Measurements from ENCODE around the gene ANO8. TPM values are rescaled to one million over a fixed set of nuclear protein-coding genes. Genes with fewer than 3 reads are reported as not detected.
"Not testable (repeated sequence)": the region's sequence is repeated elsewhere in the genome, so short reads cannot be mapped to it uniquely, and the experiment has no call there.

Gene ANO8
- total RNA-seq, 1 donor from 2014 or later: 6.8 TPM

- no peak for TF ChIP-seq CTCF (IDR thresholded peaks at IDR 0.05; ENCODE audit: borderline replicate concordance)
- Histone ChIP-seq H3K9me3 (replicated peaks) (no peaks in the 10 kb centered on the region), H3K4me3 (no peak overlapping the region), H3K27me3 (ENCODE audit: low read depth) (peaks cover 31% of the 10 kb centered on the region), H3K4me1 (peaks cover 18% of the 10 kb centered on the region), H3K36me3 (peaks cover 45% of the 10 kb centered on the region), H3K27ac (replicated peaks) (no peak overlapping the region)
- DNase-seq: no peak
- intact Hi-C loops (cut with micrococcal nuclease): no loop called here
Observed at GRCh38 chr19:17279436-17279835, 55.2 kb downstream of the ANO8 start.

DNA sequence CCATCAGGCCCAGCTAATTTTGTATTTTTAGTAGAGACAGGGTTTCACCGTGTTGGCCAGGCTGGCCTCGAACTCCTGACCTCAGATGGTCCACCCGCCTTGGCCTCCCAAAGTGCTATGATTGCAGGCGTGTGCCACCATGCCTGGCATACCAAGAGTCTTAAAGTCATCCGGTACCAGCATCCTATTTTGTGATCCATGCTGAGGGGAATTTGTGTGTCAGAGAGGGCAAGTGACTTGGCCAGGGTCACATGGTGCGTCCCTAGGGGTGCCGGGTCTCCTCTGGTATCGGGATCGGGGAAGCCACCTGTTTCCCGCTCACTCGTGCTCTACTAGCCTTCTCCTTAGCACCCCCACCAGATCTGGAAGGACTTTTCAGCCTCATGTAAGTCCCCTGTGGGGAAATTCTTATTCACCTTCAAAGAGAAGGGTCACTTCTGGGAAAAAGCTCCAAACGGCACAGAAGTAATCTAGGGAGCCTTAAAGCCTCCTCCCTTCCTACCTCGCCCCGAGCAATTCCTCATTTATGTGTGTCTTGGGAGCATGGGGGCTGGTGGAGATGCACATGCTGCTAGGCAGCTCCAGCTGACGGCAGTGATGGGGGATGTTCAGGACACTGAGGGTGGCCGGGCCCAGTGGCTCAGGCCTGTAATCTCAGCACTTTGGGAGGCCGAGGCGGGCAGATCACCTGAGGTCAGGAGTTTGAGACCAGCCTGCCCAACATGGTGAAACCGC is 59.0 kb downstream of the ANO8 start:
- no peak for DNase-seq
- intact Hi-C loops (cut with micrococcal nuclease): no loop called here
- no peak overlapping the region for H3K4me3 ChIP-seq
- H3K27ac ChIP-seq (replicated peaks): no peak overlapping the region
- no peak for TF ChIP-seq CTCF (IDR thresholded peaks at IDR 0.05; ENCODE audit: borderline replicate concordance)
- no peaks in the 10 kb centered on the region for H3K27me3 ChIP-seq (ENCODE audit: low read depth)
- H3K4me1 ChIP-seq: no peaks in the 10 kb centered on the region
- H3K36me3 ChIP-seq: peaks cover 82% of the 10 kb centered on the region
- no peaks in the 10 kb centered on the region for H3K9me3 ChIP-seq (replicated peaks)

- H3K36me3 ChIP-seq: peaks cover 89% of the 10 kb centered on the region
- DNase-seq; intact Hi-C loops (cut with micrococcal nuclease); H3K9me3 ChIP-seq (replicated peaks); H3K4me1 ChIP-seq; H3K27me3 ChIP-seq (ENCODE audit: low read depth); H3K27ac ChIP-seq (replicated peaks); H3K4me3 ChIP-seq: not testable (repeated sequence)
Observed at GRCh38 chr19:17274892-17275291, 59.8 kb downstream of the ANO8 start.

Other genes with a start within 250 kb of the ANO8 start
- 27.5 TPM for gene USE1, start 119.5 kb downstream of the ANO8 start, total RNA-seq
- gene OCEL1, start 108.6 kb downstream of the ANO8 start, total RNA-seq: 21.2 TPM
- gene NR2F6, start 88.9 kb downstream of the ANO8 start, total RNA-seq: 60.1 TPM
- gene USHBP1, start 70.1 kb downstream of the ANO8 start, total RNA-seq: 7.0 TPM
- 72.7 TPM for gene BABAM1, start 67.4 kb downstream of the ANO8 start, total RNA-seq
- 0.11 TPM for gene ANKLE1, start 53.0 kb downstream of the ANO8 start, total RNA-seq
- gene ABHD8, start 31.4 kb downstream of the ANO8 start, total RNA-seq: 11.7 TPM
- gene MRPL34, start 29.0 kb downstream of the ANO8 start, total RNA-seq: 206 TPM
- 35.7 TPM for gene DDA1, start 25.3 kb downstream of the ANO8 start, total RNA-seq
- gene GTPBP3, start 2.7 kb upstream of the ANO8 start, total RNA-seq: 10.8 TPM
- 36.9 TPM for gene PLVAP, start 42.5 kb upstream of the ANO8 start, total RNA-seq
- gene CCDC194, start 59.3 kb upstream of the ANO8 start, total RNA-seq: not detected
- 42.2 TPM for gene BST2, start 70.8 kb upstream of the ANO8 start, total RNA-seq
- gene MVB12A, start 85.2 kb upstream of the ANO8 start, total RNA-seq: 19.6 TPM
- gene TMEM221, start 113.8 kb upstream of the ANO8 start, total RNA-seq: 0.14 TPM
- 0.33 TPM for gene NXNL1, start 126.1 kb upstream of the ANO8 start, total RNA-seq
- gene SLC27A1, start 135.7 kb upstream of the ANO8 start, total RNA-seq: 59.3 TPM
- gene PGLS, start 176.8 kb upstream of the ANO8 start, total RNA-seq: 19.9 TPM
- 31.2 TPM for gene COLGALT1, start 220.8 kb upstream of the ANO8 start, total RNA-seq